Gastrocnemius medialis (tissue), 4 donors: ENCODE measurements around the gene EXTL1.

Experiments
- CTCF ChIP-seq, 5 experiments: fragments of 450-650 bp in 3 of 5; fragments of 200-600 bp in 2 of 5; sonication (generic) in 2 of 5; IDR thresholded peaks in 4 of 5; conservative IDR thresholded peaks in 1 of 5; 1 replicate in 4 of 5; 2 replicates in 1 of 5; pipeline ENCODE4 v1.5.1; 2016 to 2019; ENCODE audit warnings: antibody characterized with exemption in 5 of 5, mild to moderate bottlenecking in 3 of 5, moderate library complexity in 3 of 5
- POLR2A ChIP-seq, 2 donors: fragments of 450-650 bp; IDR thresholded peaks; one replicate each; pipeline ENCODE4 v1.6.1; 2017; ENCODE audit warnings: antibody characterized with exemption in 2 of 2, mild to moderate bottlenecking in 2 of 2, moderate library complexity in 2 of 2

- no peak for TF ChIP-seq CTCF (IDR thresholded peaks at IDR 0.05 in 4 of 5, conservative IDR thresholded peaks at IDR 0.05 in 1 of 5)
- no peak for TF ChIP-seq POLR2A (IDR thresholded peaks at IDR 0.05)
Observed at GRCh38 chr1:26022404-26022779, 817 bp downstream of the EXTL1 start.
